H9 (cell line): Measurements from ENCODE around the gene SYCE3. TPM values are rescaled to one million over a fixed set of nuclear protein-coding genes. Genes with fewer than 3 reads are reported as not detected.

Source experiments
- DNase-seq: peaks from one replicate; pipeline ENCODE4 v3.0.0-alpha.2; 2017
- H2AFZ ChIP-seq: one replicate; pipeline ENCODE4 v1.6.1; 2013; ENCODE audit warnings: mild to moderate bottlenecking, low read length, control low read depth, moderate library complexity
- H2AK5ac ChIP-seq: 2 replicates; pipeline ENCODE4 v1.6.1; 2013; ENCODE audit warnings: low read length, control low read depth, mixed read lengths; ENCODE audit not compliant: insufficient read length
- H2BK120ac ChIP-seq: one replicate; pipeline ENCODE4 v1.6.1; 2013; ENCODE audit warnings: low read depth, mild to moderate bottlenecking, low read length, control low read depth, inconsistent platforms; ENCODE audit not compliant: poor library complexity, severe bottlenecking
- H2BK12ac ChIP-seq: 2 replicates; pipeline ENCODE4 v1.6.1; 2013; ENCODE audit warnings: low read length, control low read depth, mixed read lengths, low read depth; ENCODE audit not compliant: insufficient read length
- H2BK15ac ChIP-seq: 2 replicates; pipeline ENCODE4 v1.6.1; 2013; ENCODE audit warnings: low read depth, low read length, control low read depth
- H2BK20ac ChIP-seq: one replicate; pipeline ENCODE4 v1.6.1; 2013; ENCODE audit warnings: low read depth, mild to moderate bottlenecking, low read length, control low read depth, inconsistent platforms; ENCODE audit not compliant: poor library complexity, severe bottlenecking
- H2BK5ac ChIP-seq: 2 replicates; pipeline ENCODE4 v1.6.1; 2013; ENCODE audit warnings: low read length, control low read depth, mixed read lengths; ENCODE audit not compliant: insufficient read length
- H3K14ac ChIP-seq: 2 replicates; pipeline ENCODE4 v1.6.1; 2013; ENCODE audit warnings: low read length, control low read depth; ENCODE audit not compliant: insufficient read depth
- H3K18ac ChIP-seq: 2 replicates; pipeline ENCODE4 v1.6.1; 2013; ENCODE audit warnings: low read depth, mild to moderate bottlenecking, mixed read lengths, low read length, control low read depth; ENCODE audit not compliant: insufficient read length
- H3K23ac ChIP-seq: 2 replicates; pipeline ENCODE4 v1.6.1; 2013; ENCODE audit warnings: low read length, control low read depth, mixed read lengths, low read depth; ENCODE audit not compliant: insufficient read length
- H3K23me2 ChIP-seq: 2 replicates; pipeline ENCODE4 v1.6.1; 2013; ENCODE audit warnings: low read depth, mild to moderate bottlenecking, mixed read lengths, low read length, control low read depth; ENCODE audit not compliant: insufficient read length, poor library complexity, severe bottlenecking
- H3K27ac ChIP-seq: 2 replicates; pipeline ENCODE4 v1.5.1; 2013; ENCODE audit warnings: low read length, control low read depth, mixed read lengths, low read depth; ENCODE audit not compliant: insufficient read length
- H3K27me3 ChIP-seq: 2 replicates; pipeline ENCODE4 v1.6.1; 2013; ENCODE audit warnings: low read length, control low read depth, inconsistent platforms; ENCODE audit not compliant: insufficient read depth
- H3K4ac ChIP-seq: 2 replicates; pipeline ENCODE4 v1.6.1; 2013; ENCODE audit warnings: low read depth, mild to moderate bottlenecking, control low read depth, inconsistent platforms, low read length, moderate library complexity
- H3K4me1 ChIP-seq: 2 replicates; pipeline ENCODE4 v1.6.1; 2013; ENCODE audit warnings: low read length, control low read depth, inconsistent platforms; ENCODE audit not compliant: insufficient read depth
- H3K4me2 ChIP-seq: 2 replicates; pipeline ENCODE4 v1.6.1; 2013; ENCODE audit warnings: low read length, control low read depth, mixed read lengths; ENCODE audit not compliant: insufficient read length, insufficient read depth
- H3K56ac ChIP-seq: 2 replicates; pipeline ENCODE4 v1.6.1; 2013; ENCODE audit warnings: low read depth, mild to moderate bottlenecking, mixed read lengths, low read length, control low read depth; ENCODE audit not compliant: insufficient read length
- H3K79me1 ChIP-seq: 2 replicates; pipeline ENCODE4 v1.6.1; 2013; ENCODE audit warnings: low read depth, mild to moderate bottlenecking, moderate library complexity, low read length, control low read depth, inconsistent platforms; ENCODE audit not compliant: insufficient read depth, poor library complexity, severe bottlenecking
- H3K79me2 ChIP-seq: 2 replicates; pipeline ENCODE4 v1.6.1; 2013; ENCODE audit warnings: low read length, control low read depth, inconsistent platforms; ENCODE audit not compliant: insufficient read depth
- H3K9ac ChIP-seq: 2 replicates; pipeline ENCODE4 v1.6.1; 2013; ENCODE audit warnings: low read length, control low read depth, mixed read lengths; ENCODE audit not compliant: insufficient read length; ENCODE audit errors: extremely low read depth
- H3K9me3 ChIP-seq: one replicate; pipeline ENCODE4 v1.6.1; 2013; ENCODE audit warnings: low read depth, low read length, inconsistent platforms; ENCODE audit not compliant: control insufficient read depth
- H3T11ph ChIP-seq: one replicate; pipeline ENCODE4 v1.6.1; 2013; ENCODE audit warnings: mild to moderate bottlenecking, low read length, control low read depth, inconsistent platforms
- H4K20me1 ChIP-seq: one replicate; pipeline ENCODE4 v1.6.1; 2013; ENCODE audit not compliant: control insufficient read depth, insufficient read length, insufficient read depth
- H4K5ac ChIP-seq: 2 replicates; pipeline ENCODE4 v1.6.1; 2013; ENCODE audit warnings: low read depth, mild to moderate bottlenecking, mixed read lengths, low read length, control low read depth; ENCODE audit not compliant: insufficient read length
- H4K8ac ChIP-seq: replicated peaks from 2 replicates; pipeline ENCODE4 v1.6.1; 2013; ENCODE audit warnings: low read length, control low read depth, mixed read lengths, low read depth; ENCODE audit not compliant: insufficient read length
- H4K91ac ChIP-seq: 2 replicates; pipeline ENCODE4 v1.6.1; 2013; ENCODE audit warnings: low read depth, mild to moderate bottlenecking, moderate library complexity, mixed read lengths, low read length, control low read depth; ENCODE audit not compliant: insufficient read length
- H3K27ac Mint-ChIP-seq, 3 experiments: 2 replicates in 2 of 3; 3 replicates in 1 of 3; pipeline ENCODE4 v1.8.0; 2020 to 2021; ENCODE audit warnings: mixed read lengths in 3 of 3, mild to moderate bottlenecking in 1 of 3, moderate library complexity in 1 of 3
- H3K27me3 Mint-ChIP-seq: 2 replicates; pipeline ENCODE4 v1.8.0; 2021; ENCODE audit warnings: low read depth, mild to moderate bottlenecking, moderate library complexity, mixed read lengths
- H3K36me3 Mint-ChIP-seq, 3 experiments: 2 replicates in 2 of 3; 3 replicates in 1 of 3; pipeline ENCODE4 v1.8.0; 2020 to 2021; ENCODE audit warnings: low read depth in 3 of 3, mixed read lengths in 3 of 3; ENCODE audit not compliant: insufficient read depth in 1 of 3
- H3K4me1 Mint-ChIP-seq, 2 experiments: 2 replicates each; pipeline ENCODE4 v1.8.0; 2020; ENCODE audit warnings: mixed read lengths in 2 of 2
- H3K4me3 Mint-ChIP-seq, 2 experiments: 2 replicates in 1 of 2; 3 replicates in 1 of 2; pipeline ENCODE4 v1.8.0; 2020 to 2021; ENCODE audit warnings: mild to moderate bottlenecking in 2 of 2, mixed read lengths in 2 of 2, moderate library complexity in 1 of 2
- H3K9me3 Mint-ChIP-seq, 2 experiments: 2 replicates in 1 of 2; 3 replicates in 1 of 2; pipeline ENCODE4 v1.8.0; 2020; ENCODE audit warnings: mild to moderate bottlenecking in 2 of 2, mixed read lengths in 2 of 2, moderate library complexity in 1 of 2
- CTCF ChIP-seq: fragments of 200-600 bp; sonication (generic); conservative IDR thresholded peaks from 3 replicates; pipeline ENCODE4 v1.8.0; 2021; ENCODE audit warnings: antibody characterized with exemption, mild to moderate bottlenecking
- WGBS: extraction: QIAGEN DNeasy Blood & Tissue Kit; methylation state at CpG from one replicate; pipeline ENCODE4 v1.1.7; 2013; ENCODE audit warnings: missing lambda C conversion rate, low lambda C conversion rate, mixed read lengths; ENCODE audit not compliant: insufficient read length; ENCODE audit errors: extremely low coverage; 5-methylcytosine and 5-hydroxymethylcytosine counted together
- total RNA-seq: library from RNA; stranded (reverse); gene quantifications from 2 replicates; pipeline ENCODE4 v1.2.1, GENCODE V29; 2021

The SYCE3 gene
- total RNA-seq, 1 experiment from 2014 or later, result 0.85 TPM

GRCh38 chr22:50530580-50530876 lies 32.2 kb downstream of the SYCE3 start:
- no peak overlapping the region for H2BK120ac ChIP-seq
- no peak overlapping the region for H3K23ac ChIP-seq
- H3K9me3 Mint-ChIP-seq, result no peaks in the 10 kb centered on the region; a peak in 1 of 5 replicates
- peaks cover 37% of the 10 kb centered on the region; the same call in 1 of the 2 replicates for H3K27me3 ChIP-seq
- no peaks in the 10 kb centered on the region; a peak in 1 of 7 replicates for H3K36me3 Mint-ChIP-seq
- H3K4me3 Mint-ChIP-seq, result peak overlapping the region; percentile 56 to 77
- peak overlapping the region; percentile 34 for H3K4me2 ChIP-seq
- H2AFZ ChIP-seq, result no peak overlapping the region
- DNase-seq, result no peak
- H3K23me2 ChIP-seq, result peaks cover 18% of the 10 kb centered on the region
- H3K4me1 ChIP-seq, result no peaks in the 10 kb centered on the region
- H3K18ac ChIP-seq, result no peak overlapping the region
- H3K79me2 ChIP-seq, result no peaks in the 10 kb centered on the region
- no peak overlapping the region for H3T11ph ChIP-seq
- no peak overlapping the region for H2AK5ac ChIP-seq
- H4K20me1 ChIP-seq, result no peaks in the 10 kb centered on the region
- H3K27ac Mint-ChIP-seq, result no peak overlapping the region
- H3K27me3 Mint-ChIP-seq, result peaks cover 75% of the 10 kb centered on the region
- no peak overlapping the region for H3K56ac ChIP-seq
- no peak overlapping the region for H3K4ac ChIP-seq
- H2BK15ac ChIP-seq, result no peak overlapping the region
- H2BK5ac ChIP-seq, result no peak overlapping the region
- H4K91ac ChIP-seq, result no peak overlapping the region
- H3K9me3 ChIP-seq, result no peaks in the 10 kb centered on the region
- peaks cover 15 to 20% of the 10 kb centered on the region in 2 experiments for H3K4me1 Mint-ChIP-seq
- H3K79me1 ChIP-seq, result no peaks in the 10 kb centered on the region
- H2BK20ac ChIP-seq, result no peak overlapping the region
- TF ChIP-seq CTCF, result no peak
- no peak overlapping the region for H4K8ac ChIP-seq
- H3K14ac ChIP-seq, result 0 out of 2 replicates have a peak overlapping the region, but pooled peaks have one; percentile 77
- no peak overlapping the region for H3K27ac ChIP-seq
- H4K5ac ChIP-seq, result no peak overlapping the region
- H2BK12ac ChIP-seq, result no peak overlapping the region
- no peak overlapping the region for H3K9ac ChIP-seq
- no CpG with 5 or more reads among the region's 21 CpGs for WGBS
